ENCODE measurements around the gene SNRPB. TPM values are rescaled to one million over a fixed set of nuclear protein-coding genes. Genes with fewer than 3 reads are reported as not detected.

SNRPB gene
- total and polyA plus RNA-seq, 10 donors = 102 to 262 (median 152) TPM

GRCh38 chr20:2468581-2469407, 1.8 kb downstream of the SNRPB start:
- H3K27me3 ChIP-seq (replicated peaks in 1 of 7) = no peaks in the 10 kb centered on the region
- 57 to 86% (median 74%) methylated on average over 11 of the region's 11 CpGs for WGBS, 5 donors
- no peak for TF ChIP-seq POLR2AphosphoS5 (IDR thresholded peaks at IDR 0.05)
- no peak for TF ChIP-seq POLR2A (IDR thresholded peaks at IDR 0.05)
- no peak for TF ChIP-seq CTCF (IDR thresholded peaks at IDR 0.05 in 8 of 11, conservative IDR thresholded peaks at IDR 0.05 in 3 of 11)
- no peak for DNase-seq
- peaks cover 9 to 47% (median 35%) of the 10 kb centered on the region in 6 donors for H3K4me1 ChIP-seq
- peak overlapping the region in 6 of 8 donors; percentile 4 to 92 (median 84) for H3K4me3 ChIP-seq
- no peaks in the 10 kb centered on the region for H3K9me3 ChIP-seq
- peaks cover 2 to 53% (median 43%) of the 10 kb centered on the region in 6 donors for H3K36me3 ChIP-seq
- H3K27ac ChIP-seq = peak overlapping the region in 3 of 8 donors; percentile 95 to 97 (median 96)
- intact Hi-C loops (cut with DNase I; ENCODE audit: low total_unique reads) = no loop called here

- WGBS, 5 donors = 86 to 97% (median 89%) methylated on average over 5 of the region's 5 CpGs
- intact Hi-C loops (cut with DNase I; ENCODE audit: low total_unique reads) = no loop called here
- Histone ChIP-seq H3K27ac (no peak overlapping the region), H3K36me3 (peaks cover 5 to 66% (median 57%) of the 10 kb centered on the region in 6 donors), H3K9me3 (no peaks in the 10 kb centered on the region), H3K4me1 (peaks cover 9 to 47% (median 35%) of the 10 kb centered on the region in 6 donors), H3K4me3 (no peak overlapping the region), H3K27me3 (replicated peaks in 1 of 7) (no peaks in the 10 kb centered on the region)
- no peak for DNase-seq
- no peak for TF ChIP-seq POLR2A (IDR thresholded peaks at IDR 0.05)
- no peak for TF ChIP-seq POLR2AphosphoS5 (IDR thresholded peaks at IDR 0.05)
- TF ChIP-seq CTCF (IDR thresholded peaks at IDR 0.05 in 8 of 11, conservative IDR thresholded peaks at IDR 0.05 in 3 of 11) = no peak
Observed at GRCh38 chr20:2467412-2467811, 3.2 kb downstream of the SNRPB start.

- Histone ChIP-seq H3K4me1 (peaks cover 9 to 38% (median 27%) of the 10 kb centered on the region in 6 donors), H3K36me3 (peaks cover 7 to 89% (median 80%) of the 10 kb centered on the region in 6 donors), H3K9me3 (no peaks in the 10 kb centered on the region), H3K27ac (no peak overlapping the region), H3K4me3 (no peak overlapping the region), H3K27me3 (replicated peaks in 1 of 7) (no peaks in the 10 kb centered on the region)
- intact Hi-C loops (cut with DNase I; ENCODE audit: low total_unique reads) = no loop called here
- TF ChIP-seq CTCF (IDR thresholded peaks at IDR 0.05 in 8 of 11, conservative IDR thresholded peaks at IDR 0.05 in 3 of 11) (no peak), POLR2A (IDR thresholded peaks at IDR 0.05) (no peak), POLR2AphosphoS5 (IDR thresholded peaks at IDR 0.05) (no peak)
- WGBS, 5 donors = 90 to 93% (median 93%) methylated on average over 6 of the region's 6 CpGs
- DNase-seq = no peak
Observed at GRCh38 chr20:2465100-2465499, 5.5 kb downstream of the SNRPB start.

GRCh38 chr20:2463616-2464365, 6.8 kb downstream of the SNRPB start:
- no peak for DNase-seq
- peaks cover 7 to 100% (median 88%) of the 10 kb centered on the region in 6 donors for H3K36me3 ChIP-seq
- H3K9me3 ChIP-seq = no peaks in the 10 kb centered on the region
- no peaks in the 10 kb centered on the region for H3K27me3 ChIP-seq (replicated peaks in 1 of 7)
- intact Hi-C loops (cut with DNase I; ENCODE audit: low total_unique reads) = no loop called here
- peaks cover 4 to 25% (median 15%) of the 10 kb centered on the region in 6 donors for H3K4me1 ChIP-seq
- TF ChIP-seq CTCF (IDR thresholded peaks at IDR 0.05 in 8 of 11, conservative IDR thresholded peaks at IDR 0.05 in 3 of 11) (no peak), POLR2A (IDR thresholded peaks at IDR 0.05) (no peak), POLR2AphosphoS5 (IDR thresholded peaks at IDR 0.05) (peak in 2 of 3 donors; percentile 15 to 31)
- no peak overlapping the region for H3K27ac ChIP-seq
- H3K4me3 ChIP-seq = no peak overlapping the region
- 91 to 99% (median 97%) methylated on average over 9 of the region's 9 CpGs for WGBS, 5 donors

All from spleen (tissue), 11 donors.